Progenitor cell of endocrine pancreas (in vitro differentiated cells): Measurements from ENCODE around the gene NHSL2. TPM values are rescaled to one million over a fixed set of nuclear protein-coding genes. Genes with fewer than 3 reads are reported as not detected.
A peak's percentile ranks its signal among the peaks of the same experiment; 100 is the strongest.

Experiments used
- DNase-seq: peaks from one replicate; pipeline ENCODE4 v3.0.0; 2021; ENCODE audit warnings: low spot score; ENCODE audit not compliant: unreplicated experiment
- H3K27ac Mint-ChIP-seq: 2 replicates; pipeline ENCODE4 v1.8.0; 2021; ENCODE audit warnings: mild to moderate bottlenecking, moderate library complexity, mixed read lengths
- H3K27me3 Mint-ChIP-seq: 2 replicates; pipeline ENCODE4 v1.8.0; 2021; ENCODE audit warnings: mixed read lengths
- H3K36me3 Mint-ChIP-seq: 2 replicates; pipeline ENCODE4 v1.8.0; 2022; ENCODE audit warnings: mixed read lengths; ENCODE audit not compliant: insufficient read depth
- H3K4me1 Mint-ChIP-seq: 2 replicates; pipeline ENCODE4 v1.8.0; 2021; ENCODE audit warnings: low read depth, mixed read lengths
- H3K4me3 Mint-ChIP-seq: 2 replicates; pipeline ENCODE4 v1.8.0; 2021; ENCODE audit warnings: low read depth, mild to moderate bottlenecking, moderate library complexity, mixed read lengths
- H3K9me3 Mint-ChIP-seq: 2 replicates; pipeline ENCODE4 v1.8.0; 2021; ENCODE audit warnings: low read depth, mixed read lengths
- total RNA-seq: library from RNA; stranded (reverse); gene quantifications from 2 replicates; pipeline ENCODE4 v1.2.1, GENCODE V29; 2021
- TF ChIP-seq, protein P1 (sequence below): fragments of 200-600 bp; sonication (generic); IDR thresholded peaks from one replicate; pipeline ENCODE4 v1.5.0; 2021; ENCODE audit warnings: antibody characterized with exemption, mild to moderate bottlenecking; ENCODE audit not compliant: unreplicated experiment

NHSL2 gene
- total RNA-seq, 1 donor from 2014 or later = 3.4 TPM

DNA sequence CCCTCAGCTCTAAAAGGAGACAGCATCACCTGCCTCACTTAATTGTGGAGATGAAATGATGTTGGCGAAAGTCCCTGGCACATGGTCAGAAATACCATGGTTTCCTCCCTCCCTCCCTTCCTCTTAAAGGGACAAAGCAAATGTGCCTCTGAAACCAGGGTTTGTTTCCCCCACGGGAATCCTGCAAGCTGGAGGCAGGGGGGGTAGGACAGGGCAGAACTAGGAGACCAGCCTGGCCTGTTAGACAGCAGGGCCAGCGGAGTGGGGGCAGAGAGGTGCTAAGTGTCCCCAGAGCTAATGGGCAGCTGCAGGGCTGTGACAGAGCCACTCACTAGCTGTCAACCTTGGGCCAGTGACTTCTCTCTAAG is 215.4 kb downstream of the NHSL2 start:
- Mint-ChIP-seq H3K27me3 (peaks cover 4% of the 10 kb centered on the region), H3K36me3 (peaks cover 16% of the 10 kb centered on the region), H3K4me1 (peaks cover 23% of the 10 kb centered on the region), H3K9me3 (peaks cover 33% of the 10 kb centered on the region), H3K4me3 (no peak overlapping the region), H3K27ac (no peak overlapping the region)
- TF ChIP-seq, protein P1, sequence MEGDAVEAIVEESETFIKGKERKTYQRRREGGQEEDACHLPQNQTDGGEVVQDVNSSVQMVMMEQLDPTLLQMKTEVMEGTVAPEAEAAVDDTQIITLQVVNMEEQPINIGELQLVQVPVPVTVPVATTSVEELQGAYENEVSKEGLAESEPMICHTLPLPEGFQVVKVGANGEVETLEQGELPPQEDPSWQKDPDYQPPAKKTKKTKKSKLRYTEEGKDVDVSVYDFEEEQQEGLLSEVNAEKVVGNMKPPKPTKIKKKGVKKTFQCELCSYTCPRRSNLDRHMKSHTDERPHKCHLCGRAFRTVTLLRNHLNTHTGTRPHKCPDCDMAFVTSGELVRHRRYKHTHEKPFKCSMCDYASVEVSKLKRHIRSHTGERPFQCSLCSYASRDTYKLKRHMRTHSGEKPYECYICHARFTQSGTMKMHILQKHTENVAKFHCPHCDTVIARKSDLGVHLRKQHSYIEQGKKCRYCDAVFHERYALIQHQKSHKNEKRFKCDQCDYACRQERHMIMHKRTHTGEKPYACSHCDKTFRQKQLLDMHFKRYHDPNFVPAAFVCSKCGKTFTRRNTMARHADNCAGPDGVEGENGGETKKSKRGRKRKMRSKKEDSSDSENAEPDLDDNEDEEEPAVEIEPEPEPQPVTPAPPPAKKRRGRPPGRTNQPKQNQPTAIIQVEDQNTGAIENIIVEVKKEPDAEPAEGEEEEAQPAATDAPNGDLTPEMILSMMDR = no peak
- DNase-seq = no peak

DNA sequence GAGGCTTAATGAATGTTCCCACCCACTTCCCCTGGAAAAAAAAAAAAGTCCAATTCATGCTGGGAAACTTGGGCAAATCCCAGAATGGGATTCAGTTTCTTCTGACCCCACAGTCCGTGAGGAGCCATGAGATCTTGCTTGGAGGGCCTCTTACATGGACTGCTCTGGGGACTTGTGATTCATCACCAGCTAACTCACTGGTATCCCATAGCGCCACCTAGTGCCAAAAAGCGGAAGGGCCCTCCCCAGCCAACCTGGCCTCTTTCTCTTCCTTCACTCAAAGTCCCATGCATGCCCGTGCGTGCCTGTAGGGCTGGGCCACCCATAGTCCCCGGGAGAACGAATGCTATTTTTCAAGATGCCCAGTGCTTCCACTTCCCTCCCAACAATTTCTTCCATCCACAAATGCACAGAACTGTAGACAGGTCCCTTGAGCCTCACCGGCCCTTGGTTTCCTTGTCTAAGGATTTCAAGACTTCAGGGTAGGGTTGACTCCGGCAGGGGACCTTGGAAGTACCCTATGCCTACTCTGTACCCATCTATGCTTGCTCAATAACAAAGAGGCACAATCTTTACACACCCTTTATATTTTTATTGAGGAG is 216.0 kb downstream of the NHSL2 start:
- Mint-ChIP-seq H3K9me3 (peaks cover 33% of the 10 kb centered on the region), H3K27me3 (peaks cover 4% of the 10 kb centered on the region), H3K27ac (no peak overlapping the region), H3K4me1 (peaks cover 23% of the 10 kb centered on the region), H3K36me3 (peaks cover 16% of the 10 kb centered on the region), H3K4me3 (no peak overlapping the region)
- TF ChIP-seq, protein P1 = peak; percentile 70
- DNase-seq = peak; percentile 64

DNA sequence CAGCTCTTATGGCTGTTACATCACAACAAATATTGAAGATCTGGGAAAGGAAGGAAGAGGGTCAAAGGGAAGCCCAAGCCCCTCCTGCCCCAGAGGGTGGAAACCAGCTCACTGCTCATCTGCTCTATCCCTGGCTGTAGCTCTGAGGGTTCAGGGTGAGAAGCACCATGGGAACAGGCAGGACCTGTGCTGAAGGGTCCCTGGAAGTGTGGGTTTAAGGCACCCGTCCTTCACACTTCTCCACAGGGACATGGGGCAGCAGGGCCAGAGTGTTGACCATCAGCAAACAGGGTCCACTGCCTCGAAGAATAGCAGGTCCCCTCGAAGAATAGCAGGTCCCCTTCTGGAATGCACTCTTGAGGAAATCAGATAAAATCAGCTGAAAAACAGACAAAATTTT is 216.7 kb downstream of the NHSL2 start:
- TF ChIP-seq, protein P1 = no peak
- peaks cover 16% of the 10 kb centered on the region for H3K36me3 Mint-ChIP-seq
- H3K4me1 Mint-ChIP-seq = peaks cover 26% of the 10 kb centered on the region
- peaks cover 33% of the 10 kb centered on the region for H3K9me3 Mint-ChIP-seq
- DNase-seq = no peak
- no peak overlapping the region for H3K27ac Mint-ChIP-seq
- no peak overlapping the region for H3K4me3 Mint-ChIP-seq
- peaks cover 4% of the 10 kb centered on the region for H3K27me3 Mint-ChIP-seq

DNA sequence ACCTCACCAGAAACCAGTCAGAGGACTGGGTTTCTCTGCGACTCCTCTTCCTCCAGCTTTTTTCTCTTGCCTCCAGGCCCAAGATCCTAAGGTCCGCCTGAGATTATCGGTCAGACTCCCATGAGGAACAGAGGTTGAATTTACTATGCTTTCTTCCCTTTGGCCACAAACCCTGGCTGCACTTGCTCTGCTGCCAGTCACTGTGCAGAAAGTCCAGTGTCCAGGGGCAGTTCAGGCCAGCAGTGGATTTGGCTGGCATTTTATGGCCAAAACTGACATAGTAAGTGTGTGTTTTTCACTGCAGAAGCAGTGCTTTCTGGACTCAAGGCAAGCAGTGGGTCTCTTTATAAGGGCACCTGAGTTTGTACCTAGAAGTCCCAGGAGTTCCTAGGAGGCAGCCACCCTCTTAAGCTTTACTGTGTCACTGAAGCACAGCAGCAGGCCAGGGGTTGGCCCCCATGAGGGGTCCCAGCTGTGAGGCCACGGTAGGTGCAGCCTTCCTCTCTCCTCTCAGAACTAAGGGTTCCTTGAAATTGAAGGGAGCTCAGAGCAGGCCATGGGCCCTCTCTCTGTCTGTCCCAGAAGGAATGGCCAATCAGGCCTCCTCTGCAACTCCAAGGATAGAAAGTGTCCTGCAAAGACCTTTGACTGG is 217.7 kb downstream of the NHSL2 start:
- Mint-ChIP-seq H3K4me3 (no peak overlapping the region), H3K36me3 (peaks cover 16% of the 10 kb centered on the region), H3K4me1 (peaks cover 21% of the 10 kb centered on the region), H3K9me3 (peaks cover 28% of the 10 kb centered on the region), H3K27ac (no peak overlapping the region), H3K27me3 (peaks cover 4% of the 10 kb centered on the region)
- DNase-seq = no peak
- TF ChIP-seq, protein P1 = no peak

DNA sequence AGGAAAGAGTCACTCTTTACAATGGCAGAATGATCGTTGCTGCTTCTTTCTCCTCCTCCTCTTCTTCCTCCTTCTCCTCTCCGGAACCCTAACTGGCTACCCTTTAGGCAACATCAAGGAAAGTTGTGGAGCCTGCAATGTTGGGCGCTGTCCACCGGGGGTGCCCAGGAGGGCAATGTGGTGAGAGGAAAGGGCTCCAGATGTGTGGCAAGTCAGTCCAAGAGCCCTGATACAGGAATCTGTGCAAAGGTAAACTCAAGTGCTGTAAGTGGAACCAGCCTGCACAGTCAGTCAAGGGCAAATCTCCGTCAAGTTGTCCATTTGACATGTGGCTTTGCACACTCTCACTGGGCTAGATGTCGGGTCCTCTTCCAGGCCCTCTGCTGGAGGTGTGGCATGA is 218.2 kb downstream of the NHSL2 start:
- H3K27ac Mint-ChIP-seq = no peak overlapping the region
- peaks cover 30% of the 10 kb centered on the region for H3K9me3 Mint-ChIP-seq
- peak overlapping the region; percentile 24 for H3K4me3 Mint-ChIP-seq
- H3K4me1 Mint-ChIP-seq = peaks cover 17% of the 10 kb centered on the region
- H3K36me3 Mint-ChIP-seq = peaks cover 16% of the 10 kb centered on the region
- DNase-seq = no peak
- TF ChIP-seq, protein P1 = peak; percentile 42
- peaks cover 6% of the 10 kb centered on the region for H3K27me3 Mint-ChIP-seq
